IPS-18c (cell line): Measurements from ENCODE around the gene FBXO47.
"Not testable (repeated sequence)": the region's sequence is repeated elsewhere in the genome, so short reads cannot be mapped to it uniquely, and the experiment has no call there.

ENCODE experiments used
- H3K4me3 ChIP-seq: 2 replicates; pipeline ENCODE4 v1.7.0; 2013; ENCODE audit warnings: low read depth, mild to moderate bottlenecking, low read length, moderate library complexity; ENCODE audit not compliant: insufficient read depth
- H3K9me3 ChIP-seq: one replicate; pipeline ENCODE4 v1.6.1; 2013; ENCODE audit warnings: mild to moderate bottlenecking, low read length, moderate library complexity; ENCODE audit not compliant: control insufficient read depth, insufficient read depth

FBXO47 gene

DNA sequence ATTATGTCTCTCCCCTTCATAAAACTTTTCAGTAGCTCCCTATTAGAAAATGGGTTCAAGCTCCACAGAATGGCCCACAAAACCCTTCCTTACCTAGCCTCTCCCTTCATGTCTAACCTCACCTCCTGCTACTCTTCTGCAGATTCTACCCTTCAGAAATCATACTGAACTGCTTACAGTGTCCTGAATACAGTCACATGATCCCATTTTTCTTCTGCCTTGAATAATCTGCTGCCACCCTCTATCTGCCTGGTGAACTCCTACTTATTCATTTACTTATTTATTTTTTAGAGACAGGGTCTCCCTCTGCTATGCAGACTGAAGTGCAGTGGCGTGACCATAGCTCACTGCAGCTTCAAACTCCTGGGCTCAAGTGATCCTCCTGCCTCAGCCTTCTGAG is 26.8 kb downstream of the FBXO47 start:
- Histone ChIP-seq H3K4me3 (no peak overlapping the region), H3K9me3 (no peaks in the 10 kb centered on the region)

DNA sequence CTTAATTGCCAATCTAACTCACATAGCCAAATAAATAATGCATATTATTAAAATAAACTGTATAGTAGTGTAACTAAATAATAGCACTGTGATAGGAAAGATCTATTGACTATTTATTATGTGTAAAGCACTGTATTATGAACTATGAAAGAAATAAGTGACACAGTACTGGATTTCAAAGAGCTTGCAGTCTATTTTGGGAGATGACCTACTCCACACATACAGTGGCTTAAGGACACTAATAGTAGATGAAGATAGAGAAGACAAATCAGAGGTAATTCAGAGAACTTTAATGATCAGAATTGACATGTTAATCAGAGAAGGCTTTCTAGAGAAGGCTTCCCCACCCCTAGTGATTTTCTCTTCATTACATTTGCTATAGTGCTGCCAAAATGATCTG is 27.2 kb downstream of the FBXO47 start:
- no peak overlapping the region for H3K4me3 ChIP-seq
- no peaks in the 10 kb centered on the region for H3K9me3 ChIP-seq

DNA sequence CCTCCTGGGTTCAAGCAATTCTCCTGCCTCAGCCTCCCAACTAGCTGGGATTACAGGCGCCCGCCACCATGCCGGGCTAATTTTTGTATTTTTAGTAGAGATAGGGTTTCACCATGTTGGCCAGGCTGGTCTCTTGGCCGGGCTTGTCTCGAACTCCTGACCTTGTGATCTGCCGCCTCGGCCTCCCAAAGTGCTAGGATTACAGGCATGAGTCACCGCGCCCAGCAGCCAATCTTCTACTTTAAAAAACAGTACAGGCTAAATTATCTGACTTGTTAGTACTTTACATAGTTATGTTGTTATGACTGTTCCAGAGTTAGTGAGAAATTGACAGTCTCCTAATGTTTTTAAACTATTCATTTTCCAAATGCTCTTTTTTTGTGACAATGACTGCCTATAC is 33.2 kb downstream of the FBXO47 start:
- H3K9me3 ChIP-seq, H3K4me3 ChIP-seq: not testable (repeated sequence)

DNA sequence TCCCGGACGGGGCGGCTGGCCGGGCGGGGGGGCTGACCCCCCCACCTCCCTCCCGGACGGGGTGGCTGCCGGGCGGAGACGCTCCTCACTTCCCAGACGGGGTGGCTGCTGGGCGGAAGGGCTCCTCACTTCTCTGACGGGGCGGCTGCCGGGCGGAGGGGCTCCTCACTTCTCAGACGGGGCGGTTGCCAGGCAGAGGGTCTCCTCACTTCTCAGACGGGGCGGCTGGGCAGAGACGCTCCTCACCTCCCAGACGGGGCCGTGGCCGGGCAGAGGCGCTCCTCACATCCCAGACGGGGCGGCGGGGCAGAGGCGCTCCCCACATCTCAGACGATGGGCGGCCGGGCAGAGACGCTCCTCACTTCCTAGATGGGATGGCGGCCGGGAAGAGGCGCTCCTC is 36.4 kb downstream of the FBXO47 start:
- not testable (repeated sequence) for H3K4me3 ChIP-seq, H3K9me3 ChIP-seq

DNA sequence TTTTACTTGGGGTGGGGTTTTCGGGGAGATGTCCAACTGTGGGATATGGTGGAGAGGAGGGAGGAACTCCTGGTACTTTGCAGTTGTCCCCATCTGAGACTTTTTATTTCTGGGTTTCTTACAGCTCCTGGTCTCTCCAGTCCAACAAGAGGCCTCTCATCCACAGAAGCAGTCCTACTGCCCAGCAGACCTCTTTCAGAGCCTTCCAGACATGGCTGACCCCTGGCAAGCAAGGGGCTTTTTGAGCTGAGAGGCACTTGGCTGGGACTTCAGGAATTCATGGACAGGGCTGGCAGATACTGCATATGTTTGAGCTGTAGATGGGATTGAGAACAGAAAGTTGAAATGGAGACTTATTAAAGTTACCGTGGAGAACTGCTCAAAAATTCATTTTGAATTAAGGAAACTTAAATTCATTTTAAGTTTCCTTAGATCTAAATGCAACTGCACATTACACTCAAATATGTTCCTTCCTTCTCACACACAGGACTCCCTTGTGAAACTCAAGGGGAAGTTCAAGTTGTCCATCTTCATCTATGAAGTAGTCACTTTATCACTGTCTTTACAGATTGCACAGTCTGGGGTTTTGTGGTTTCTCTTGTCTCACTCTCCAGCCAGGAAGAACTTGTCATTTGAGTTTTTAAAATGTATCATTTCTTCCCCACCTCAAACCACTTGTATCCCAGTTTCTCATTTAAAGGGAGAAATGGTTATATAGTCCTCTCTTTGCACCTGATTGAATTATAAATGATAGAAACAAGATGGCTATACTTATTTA is 40.7 kb downstream of the FBXO47 start:
- H3K9me3 ChIP-seq: peaks cover 2% of the 10 kb centered on the region
- no peak overlapping the region for H3K4me3 ChIP-seq

DNA sequence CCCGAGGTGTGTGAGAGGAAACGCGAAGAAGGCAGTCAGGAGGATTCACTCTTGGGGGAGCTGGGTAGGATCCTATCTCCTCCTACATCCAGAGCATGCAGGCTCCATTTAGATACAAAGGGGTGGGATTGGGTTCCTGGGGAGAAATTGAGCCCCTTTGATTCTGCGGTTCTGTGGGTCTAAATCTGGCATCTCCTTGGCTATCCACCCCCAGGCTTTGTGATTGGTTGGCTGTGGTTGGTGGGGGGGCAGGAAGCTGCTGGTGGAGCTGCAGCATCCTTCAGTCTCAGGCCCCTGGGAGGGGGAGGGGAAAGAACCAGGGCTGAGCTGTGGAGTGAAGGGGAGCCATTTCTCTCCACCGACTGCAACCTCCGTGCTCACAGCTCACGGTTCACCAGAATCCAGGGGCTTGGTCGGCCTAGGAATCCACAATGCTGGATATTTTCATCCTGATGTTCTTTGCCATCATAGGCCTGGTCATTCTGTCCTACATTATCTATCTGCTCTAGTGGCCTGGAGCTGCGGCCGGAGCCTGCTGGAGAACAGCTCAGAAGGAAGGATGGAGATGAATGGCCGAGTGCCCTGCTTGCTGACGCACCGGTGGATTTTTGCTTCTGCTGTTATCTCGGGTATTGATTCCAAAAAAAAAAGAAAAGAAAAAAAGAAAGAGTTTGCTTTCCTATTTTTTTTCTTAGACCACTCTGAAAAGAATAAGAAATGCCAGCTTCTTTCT is 41.8 kb downstream of the FBXO47 start, which contains the start of gene LASP1NB:
LASP1NB (plus strand) TSS at position 352 of the 733 bp plus-strand sequence.
- peaks cover 2% of the 10 kb centered on the region for H3K9me3 ChIP-seq
- peak within 1 kb of the TSS; percentile 21; the same call in 1 of the 2 replicates for H3K4me3 ChIP-seq

DNA sequence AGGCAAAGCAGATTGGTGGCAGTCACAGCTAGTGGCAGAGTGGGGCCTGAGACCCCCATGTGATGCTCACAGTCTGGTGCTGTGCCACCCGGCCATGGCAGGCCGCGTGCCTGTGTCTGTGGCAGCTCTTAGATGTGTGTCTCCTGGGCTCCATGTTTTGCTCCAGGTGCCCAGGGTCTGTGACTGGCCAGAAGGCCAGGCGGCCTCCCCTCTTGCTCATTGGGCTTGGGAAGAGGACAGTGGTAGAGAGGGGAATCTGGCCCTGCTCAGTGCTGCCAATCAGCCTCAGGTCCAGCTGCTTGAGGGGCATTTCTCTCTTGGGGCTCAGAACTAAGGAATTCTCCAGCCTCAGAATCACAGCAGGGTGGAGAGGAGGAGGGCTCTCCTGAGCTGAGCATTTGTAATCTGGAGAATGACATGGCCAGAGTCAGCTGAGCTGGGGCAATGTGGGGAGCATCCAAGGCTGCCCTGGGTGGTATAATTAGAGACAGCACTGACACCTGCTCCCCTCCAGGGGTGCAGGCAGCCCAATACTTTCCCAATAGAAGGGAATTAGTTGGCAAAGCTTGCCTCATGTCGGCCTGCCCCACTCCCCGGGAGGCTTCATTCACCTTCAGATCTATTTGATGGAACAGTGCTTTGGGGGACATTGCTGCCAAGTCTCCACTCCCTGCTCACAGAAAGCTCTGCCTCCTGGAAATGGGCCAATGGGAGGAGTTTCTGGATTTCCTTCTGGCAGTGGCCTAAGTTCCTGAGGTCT is 44.5 kb downstream of the FBXO47 start:
- peaks cover 2% of the 10 kb centered on the region for H3K9me3 ChIP-seq
- H3K4me3 ChIP-seq: no peak overlapping the region

DNA sequence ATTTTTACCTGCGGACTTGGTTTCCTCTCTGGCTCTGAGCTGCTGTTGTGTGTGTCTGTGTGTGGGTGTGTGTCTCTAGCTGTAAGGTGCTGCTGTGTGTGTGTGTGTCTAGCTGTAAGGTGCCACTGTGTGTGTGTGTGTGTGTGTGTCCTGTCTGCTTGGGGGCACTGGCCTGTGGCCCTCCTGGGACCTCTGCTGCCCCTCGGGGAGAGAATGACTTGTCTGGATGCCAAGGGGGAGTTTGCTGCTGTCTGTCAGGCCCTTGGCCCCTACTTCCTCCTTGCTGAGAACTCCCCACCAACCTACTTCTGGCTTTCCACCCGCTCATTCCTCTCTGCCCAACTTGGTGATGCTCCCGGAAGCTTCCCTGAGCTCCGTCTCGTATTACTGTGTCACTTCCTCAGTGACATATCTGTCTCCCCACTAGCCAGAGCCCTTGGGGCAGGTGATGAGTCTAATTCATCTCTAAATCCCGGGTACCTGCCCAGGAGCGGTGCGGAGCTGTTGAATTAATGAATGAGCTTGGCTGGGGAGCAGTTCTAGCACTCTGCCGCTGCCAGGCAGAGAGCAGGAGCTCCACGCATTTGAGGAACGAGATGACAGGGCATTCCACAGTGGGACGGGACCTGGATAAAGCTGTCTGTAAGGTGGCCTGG is 45.3 kb downstream of the FBXO47 start:
- no peak overlapping the region for H3K4me3 ChIP-seq
- peaks cover 2% of the 10 kb centered on the region for H3K9me3 ChIP-seq

DNA sequence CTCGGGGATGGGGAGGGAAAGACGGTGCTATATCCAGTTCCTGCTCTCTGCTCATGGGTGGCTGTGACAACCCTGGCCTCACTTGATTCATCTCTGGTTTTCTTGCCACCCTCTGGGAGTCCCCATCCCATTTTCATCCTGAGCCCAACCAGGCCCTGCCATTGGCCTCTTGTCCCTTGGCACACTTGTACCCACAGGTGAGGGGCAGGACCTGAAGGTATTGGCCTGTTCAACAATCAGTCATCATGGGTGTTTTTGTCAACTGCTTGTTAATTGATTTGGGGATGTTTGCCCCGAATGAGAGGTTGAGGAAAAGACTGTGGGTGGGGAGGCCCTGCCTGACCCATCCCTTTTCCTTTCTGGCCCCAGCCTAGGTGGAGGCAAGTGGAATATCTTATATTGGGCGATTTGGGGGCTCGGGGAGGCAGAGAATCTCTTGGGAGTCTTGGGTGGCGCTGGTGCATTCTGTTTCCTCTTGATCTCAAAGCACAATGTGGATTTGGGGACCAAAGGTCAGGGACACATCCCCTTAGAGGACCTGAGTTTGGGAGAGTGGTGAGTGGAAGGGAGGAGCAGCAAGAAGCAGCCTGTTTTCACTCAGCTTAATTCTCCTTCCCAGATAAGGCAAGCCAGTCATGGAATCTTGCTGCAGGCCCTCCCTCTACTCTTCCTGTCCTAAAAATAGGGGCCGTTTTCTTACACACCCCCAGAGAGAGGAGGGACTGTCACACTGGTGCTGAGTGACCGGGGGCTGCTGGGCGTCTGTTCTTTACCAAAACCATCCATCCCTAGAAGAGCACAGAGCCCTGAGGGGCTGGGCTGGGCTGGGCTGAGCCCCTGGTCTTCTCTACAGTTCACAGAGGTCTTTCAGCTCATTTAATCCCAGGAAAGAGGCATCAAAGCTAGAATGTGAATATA is 46.6 kb downstream of the FBXO47 start:
- H3K9me3 ChIP-seq: peaks cover 2% of the 10 kb centered on the region
- no peak overlapping the region for H3K4me3 ChIP-seq

DNA sequence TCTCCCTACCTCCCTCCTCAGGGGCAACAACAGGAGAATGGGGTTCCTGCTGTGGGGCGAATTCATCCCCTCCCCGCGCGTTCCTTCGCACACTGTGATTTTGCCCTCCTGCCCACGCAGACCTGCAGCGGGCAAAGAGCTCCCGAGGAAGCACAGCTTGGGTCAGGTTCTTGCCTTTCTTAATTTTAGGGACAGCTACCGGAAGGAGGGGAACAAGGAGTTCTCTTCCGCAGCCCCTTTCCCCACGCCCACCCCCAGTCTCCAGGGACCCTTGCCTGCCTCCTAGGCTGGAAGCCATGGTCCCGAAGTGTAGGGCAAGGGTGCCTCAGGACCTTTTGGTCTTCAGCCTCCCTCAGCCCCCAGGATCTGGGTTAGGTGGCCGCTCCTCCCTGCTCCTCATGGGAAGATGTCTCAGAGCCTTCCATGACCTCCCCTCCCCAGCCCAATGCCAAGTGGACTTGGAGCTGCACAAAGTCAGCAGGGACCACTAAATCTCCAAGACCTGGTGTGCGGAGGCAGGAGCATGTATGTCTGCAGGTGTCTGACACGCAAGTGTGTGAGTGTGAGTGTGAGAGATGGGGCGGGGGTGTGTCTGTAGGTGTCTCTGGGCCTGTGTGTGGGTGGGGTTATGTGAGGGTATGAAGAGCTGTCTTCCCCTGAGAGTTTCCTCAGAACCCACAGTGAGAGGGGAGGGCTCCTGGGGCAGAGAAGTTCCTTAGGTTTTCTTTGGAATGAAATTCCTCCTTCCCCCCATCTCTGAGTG is 47.7 kb downstream of the FBXO47 start:
- H3K9me3 ChIP-seq: peaks cover 2% of the 10 kb centered on the region
- no peak overlapping the region for H3K4me3 ChIP-seq

DNA sequence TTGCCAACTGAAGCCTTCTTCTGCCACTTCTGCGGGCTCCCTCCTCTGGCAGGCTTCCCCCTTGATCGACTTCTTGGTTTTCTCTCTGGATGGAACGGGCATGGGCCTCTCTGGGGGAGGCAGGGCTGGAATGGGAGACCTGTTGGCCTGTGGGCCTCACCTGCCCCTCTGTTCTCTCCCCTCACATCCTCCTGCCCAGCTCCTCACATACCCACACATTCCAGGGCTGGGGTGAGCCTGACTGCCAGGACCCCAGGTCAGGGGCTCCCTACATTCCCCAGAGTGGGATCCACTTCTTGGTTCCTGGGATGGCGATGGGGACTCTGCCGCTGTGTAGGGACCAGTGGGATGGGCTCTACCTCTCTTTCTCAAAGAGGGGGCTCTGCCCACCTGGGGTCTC is 48.3 kb downstream of the FBXO47 start:
- Histone ChIP-seq H3K9me3 (peaks cover 2% of the 10 kb centered on the region), H3K4me3 (no peak overlapping the region)

DNA sequence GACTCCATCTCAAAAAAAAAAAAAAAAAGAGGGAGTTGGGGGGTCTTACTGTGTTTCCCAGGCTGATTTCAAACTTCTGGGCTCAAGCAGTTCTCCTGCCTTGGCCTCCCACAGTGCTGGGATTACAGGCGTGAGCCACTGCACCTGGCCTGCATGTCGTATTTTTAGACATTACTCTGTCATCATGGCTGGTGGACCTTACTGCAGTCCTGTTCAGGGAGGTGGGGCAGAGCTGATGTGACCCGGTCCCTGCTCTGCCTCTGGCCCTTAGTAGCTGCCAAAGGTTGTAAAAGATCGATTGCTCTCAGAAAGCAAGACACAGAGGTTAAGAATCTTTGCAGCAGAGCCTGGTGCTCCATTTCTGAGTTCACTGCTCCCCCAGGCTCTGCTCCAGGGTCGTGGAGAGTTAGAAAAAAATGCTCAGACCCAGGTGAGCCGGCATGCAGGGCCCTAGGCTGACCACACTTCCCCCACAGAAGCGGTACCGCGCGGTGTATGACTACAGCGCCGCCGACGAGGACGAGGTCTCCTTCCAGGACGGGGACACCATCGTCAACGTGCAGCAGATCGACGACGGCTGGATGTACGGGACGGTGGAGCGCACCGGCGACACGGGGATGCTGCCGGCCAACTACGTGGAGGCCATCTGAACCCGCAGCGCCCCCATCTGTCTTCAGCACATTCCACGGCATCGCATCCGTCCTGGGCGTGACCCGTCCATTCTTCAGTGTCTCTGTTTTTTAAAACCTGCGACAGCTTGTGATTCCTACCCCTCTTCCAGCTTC is 48.9 kb downstream of the FBXO47 start:
- no peak overlapping the region for H3K4me3 ChIP-seq

DNA sequence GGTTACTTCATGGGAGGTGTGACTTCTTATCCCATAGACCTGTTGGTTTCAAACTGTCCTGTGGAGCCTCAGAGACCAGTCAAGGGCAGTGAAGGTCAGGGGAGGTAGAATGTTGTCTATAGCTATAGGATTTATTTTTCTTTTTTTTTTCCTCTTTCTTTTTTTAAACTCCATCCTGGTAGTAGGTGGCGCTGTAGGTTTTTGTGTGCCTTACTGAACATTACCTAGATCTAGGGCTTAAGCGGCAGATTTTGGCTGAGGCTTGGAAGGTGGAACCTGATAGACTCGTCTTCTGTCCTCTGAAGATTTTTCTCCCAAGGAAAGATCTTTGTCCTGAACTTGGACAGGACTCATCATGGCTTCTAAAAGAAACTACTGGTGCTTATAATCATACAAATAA is 49.9 kb downstream of the FBXO47 start:
- no peaks in the 10 kb centered on the region for H3K9me3 ChIP-seq
- H3K4me3 ChIP-seq: no peak overlapping the region

More for the DNA sequence above, 48.9 kb downstream of the FBXO47 start:
- H3K9me3 ChIP-seq: peaks cover 2% of the 10 kb centered on the region

DNA sequence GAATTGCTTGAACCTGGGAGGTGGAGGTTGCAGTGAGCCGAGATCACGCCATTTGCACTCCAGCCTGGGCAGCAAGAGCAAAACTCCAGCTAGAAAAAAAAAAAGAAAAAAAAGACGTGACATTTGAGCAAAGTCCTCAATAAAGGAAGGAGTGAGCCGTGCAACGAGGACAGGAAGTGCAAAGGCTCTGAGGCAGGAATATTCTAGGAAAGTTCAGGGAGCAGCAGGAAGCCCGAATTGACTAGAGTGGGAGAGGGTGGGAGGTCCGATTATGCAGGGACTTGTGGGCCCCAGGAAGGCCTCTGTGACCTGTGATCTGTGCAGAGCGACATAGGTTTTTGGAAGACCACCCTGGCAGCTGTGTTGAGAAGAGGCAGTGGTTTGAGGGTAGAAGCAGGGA is 50.4 kb downstream of the FBXO47 start:
- Histone ChIP-seq H3K9me3 (no peaks in the 10 kb centered on the region), H3K4me3 (no peak overlapping the region)

DNA sequence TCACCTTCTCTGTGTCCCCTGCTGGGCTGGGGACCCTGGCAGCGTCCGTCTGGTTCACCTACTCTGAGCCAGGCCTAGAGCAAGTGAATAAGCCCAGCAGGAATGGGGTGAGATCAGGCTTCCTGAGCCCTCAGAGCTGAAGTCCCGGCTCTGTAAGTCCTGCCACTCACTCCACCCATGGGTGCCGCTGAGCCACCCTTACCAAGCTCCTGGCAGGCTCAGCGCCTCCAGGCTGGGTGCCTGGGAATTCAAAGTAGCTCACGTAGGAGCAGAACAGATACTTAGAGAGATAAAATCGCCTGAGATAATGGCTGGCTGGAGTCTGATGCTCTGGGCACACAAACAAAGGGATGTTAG is 51.6 kb downstream of the FBXO47 start:
- H3K4me3 ChIP-seq: no peak overlapping the region
- H3K9me3 ChIP-seq: no peaks in the 10 kb centered on the region
